Hematopoietic multipotent progenitor cell treated with erythropoietin and hydrocortisone succinate and interleukin-3 and kit ligand, for 4 days (in vitro differentiated cells): ENCODE data around the gene PARD3.
A peak's percentile ranks its signal among the peaks of the same experiment; 100 is the strongest.
"Not testable (repeated sequence)": the region's sequence is repeated elsewhere in the genome, so short reads cannot be mapped to it uniquely, and the experiment has no call there.

Experiments
- DNase-seq: peaks from one replicate; pipeline ENCODE4 v3.0.0-alpha.2; 2015

PARD3 gene

GRCh38 chr10:34677132-34677531 is 138.0 kb downstream of the PARD3 start:
- DNase-seq, result no peak

- DNase-seq, result no peak
Measured at GRCh38 chr10:34674176-34674575, 140.9 kb downstream of the PARD3 start.

GRCh38 chr10:34670081-34670480 is 145.0 kb downstream of the PARD3 start:
- no peak for DNase-seq

GRCh38 chr10:34669079-34669478 is 146.0 kb downstream of the PARD3 start:
- no peak for DNase-seq

- no peak for DNase-seq
Measured at GRCh38 chr10:34667177-34667576, 147.9 kb downstream of the PARD3 start.

GRCh38 chr10:34666008-34666704 is 148.9 kb downstream of the PARD3 start:
- DNase-seq, result peak; percentile 83

DNA sequence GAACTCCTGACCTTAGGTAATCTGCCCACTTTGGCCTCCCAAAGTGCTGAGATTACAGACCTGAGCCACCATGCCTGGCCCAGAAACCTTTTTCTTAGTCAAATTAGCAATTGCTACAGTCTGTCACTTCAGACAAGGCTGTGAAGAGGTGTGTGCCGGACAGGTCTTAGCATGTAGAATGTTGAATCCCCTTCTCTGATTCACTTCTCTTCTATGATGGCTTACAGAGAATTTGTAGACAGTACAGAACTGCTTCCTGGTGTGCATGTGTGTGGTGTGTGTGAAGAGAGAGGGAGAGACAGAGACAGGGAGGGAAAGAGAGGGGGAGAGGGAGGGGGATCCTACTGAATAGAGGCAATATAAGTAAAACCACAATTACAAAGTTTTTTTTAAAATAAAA is 150.4 kb downstream of the PARD3 start:
- DNase-seq, result no peak

GRCh38 chr10:34661580-34661979 is 153.5 kb downstream of the PARD3 start:
- no peak for DNase-seq

GRCh38 chr10:34658934-34659333 is 156.2 kb downstream of the PARD3 start:
- DNase-seq, result no peak

- no peak for DNase-seq
Measured at GRCh38 chr10:34656661-34657060, 158.4 kb downstream of the PARD3 start.

DNA sequence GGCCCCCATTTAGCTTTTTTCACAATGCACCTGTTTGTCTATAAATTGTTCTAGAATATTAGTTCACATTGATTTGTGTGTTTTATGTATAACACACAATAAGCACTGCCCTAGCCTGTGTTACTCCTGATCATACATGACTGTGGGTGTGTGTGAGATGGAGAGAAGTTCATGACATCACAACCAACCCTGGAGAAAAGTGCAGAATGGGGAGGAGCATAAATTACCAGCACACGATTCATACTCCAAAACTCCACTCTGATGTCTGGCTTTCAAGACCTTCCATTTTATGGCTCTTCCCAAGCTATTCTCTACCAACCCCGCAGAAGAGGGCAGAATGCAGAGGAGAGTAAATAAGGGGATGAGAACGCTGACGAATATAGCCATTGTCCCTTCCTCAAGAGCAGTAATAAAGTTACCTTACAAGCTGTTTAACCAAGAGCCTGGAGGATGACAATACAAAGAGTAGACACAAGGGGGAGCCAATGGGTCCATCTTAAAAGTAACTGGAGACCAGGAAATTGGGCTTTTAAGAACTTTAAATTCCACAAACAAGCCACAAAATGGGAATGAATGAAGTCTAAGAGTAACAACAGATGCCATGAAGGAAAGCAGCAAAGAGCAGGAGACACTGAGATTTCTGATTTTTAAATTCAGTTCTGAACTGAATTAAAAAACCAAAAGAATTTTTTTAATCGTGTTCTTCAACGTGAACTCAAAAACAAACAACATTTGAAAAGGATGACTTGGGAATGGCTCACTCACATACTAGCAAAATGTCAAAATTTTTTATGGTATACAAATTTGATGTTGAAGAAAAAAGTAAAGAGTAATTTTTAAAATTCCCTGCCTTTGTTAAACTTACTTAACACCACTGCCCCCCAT is 159.6 kb downstream of the PARD3 start:
- peak; percentile 79 for DNase-seq

- DNase-seq, result no peak
Measured at GRCh38 chr10:34654211-34654610, 160.9 kb downstream of the PARD3 start.

DNA sequence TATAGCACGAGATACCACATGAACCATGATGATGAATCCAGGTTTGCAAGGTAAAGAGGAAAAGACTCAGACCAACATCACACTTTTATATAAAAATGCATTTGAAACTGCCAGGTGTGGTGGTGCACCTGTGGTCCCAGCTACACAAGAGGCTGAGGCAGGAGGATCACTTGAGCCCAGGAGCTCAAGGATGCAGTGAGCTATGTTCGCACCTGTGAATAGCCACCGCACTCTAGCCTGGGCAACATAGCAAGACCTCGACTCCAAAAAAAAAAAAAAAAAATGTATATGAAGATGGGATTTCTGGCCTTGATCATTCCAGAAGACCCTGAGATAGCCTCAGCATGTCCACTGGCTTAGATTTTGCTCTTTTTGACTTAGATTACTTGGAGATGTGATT is 161.6 kb downstream of the PARD3 start:
- DNase-seq, result no peak

DNA sequence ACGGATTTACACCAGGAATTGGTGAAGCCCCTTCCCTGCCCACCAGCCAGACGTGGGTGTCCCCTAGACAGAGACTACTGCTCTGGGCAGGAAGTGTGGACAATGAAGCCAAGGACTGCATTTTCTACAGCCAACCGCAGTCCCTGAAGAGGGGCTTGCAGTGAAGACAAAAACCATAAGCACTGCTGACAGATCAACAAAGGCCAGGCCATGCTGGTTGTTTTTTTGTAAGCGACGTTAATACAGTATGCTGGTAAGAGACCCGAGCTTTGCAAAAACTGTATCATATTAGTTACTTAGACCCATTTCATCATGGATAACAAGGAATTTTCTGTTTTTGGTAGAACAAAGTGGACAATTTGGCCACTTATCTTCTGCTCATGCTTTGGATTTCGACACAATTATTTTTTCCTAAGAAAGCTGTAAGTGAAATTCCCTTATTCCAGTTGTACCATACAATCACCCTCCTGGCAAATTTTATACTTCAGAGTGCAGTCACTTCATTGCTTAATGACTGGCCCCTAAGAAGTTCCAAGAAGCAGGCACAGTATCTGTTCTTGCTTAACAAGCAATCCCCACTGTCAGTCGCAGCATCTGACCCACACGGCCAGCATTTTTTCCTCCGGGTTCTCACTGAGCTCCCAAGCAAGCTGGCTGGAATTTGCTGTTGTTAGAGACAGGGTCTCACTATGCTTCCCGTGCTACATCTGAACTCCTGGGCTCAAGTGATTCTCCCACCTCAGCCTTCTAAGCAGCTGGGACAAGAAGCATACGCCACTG is 163.5 kb downstream of the PARD3 start:
- DNase-seq, result no peak

- DNase-seq, result no peak
Measured at GRCh38 chr10:34650156-34650555, 164.9 kb downstream of the PARD3 start.

DNA sequence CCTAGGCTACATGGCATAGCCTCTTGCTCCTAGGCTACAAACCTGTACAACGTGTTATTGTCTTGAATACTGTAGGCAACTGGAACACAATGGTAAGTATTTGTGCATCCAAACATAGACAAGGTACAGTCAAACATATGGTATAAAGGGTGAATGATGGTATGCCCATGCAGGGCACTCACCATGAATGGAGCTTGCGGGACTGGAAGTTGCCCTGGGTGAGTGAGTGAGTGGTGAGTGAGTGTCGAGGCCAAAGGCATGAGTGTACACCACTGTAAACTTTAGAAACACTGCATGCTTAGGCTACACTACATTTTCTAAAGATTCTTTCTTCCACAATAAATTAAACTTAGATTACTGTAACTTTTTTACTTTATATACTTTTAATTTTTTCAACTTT is 165.7 kb downstream of the PARD3 start:
- DNase-seq, result no peak

GRCh38 chr10:34648919-34649318 is 166.2 kb downstream of the PARD3 start:
- no peak for DNase-seq

DNA sequence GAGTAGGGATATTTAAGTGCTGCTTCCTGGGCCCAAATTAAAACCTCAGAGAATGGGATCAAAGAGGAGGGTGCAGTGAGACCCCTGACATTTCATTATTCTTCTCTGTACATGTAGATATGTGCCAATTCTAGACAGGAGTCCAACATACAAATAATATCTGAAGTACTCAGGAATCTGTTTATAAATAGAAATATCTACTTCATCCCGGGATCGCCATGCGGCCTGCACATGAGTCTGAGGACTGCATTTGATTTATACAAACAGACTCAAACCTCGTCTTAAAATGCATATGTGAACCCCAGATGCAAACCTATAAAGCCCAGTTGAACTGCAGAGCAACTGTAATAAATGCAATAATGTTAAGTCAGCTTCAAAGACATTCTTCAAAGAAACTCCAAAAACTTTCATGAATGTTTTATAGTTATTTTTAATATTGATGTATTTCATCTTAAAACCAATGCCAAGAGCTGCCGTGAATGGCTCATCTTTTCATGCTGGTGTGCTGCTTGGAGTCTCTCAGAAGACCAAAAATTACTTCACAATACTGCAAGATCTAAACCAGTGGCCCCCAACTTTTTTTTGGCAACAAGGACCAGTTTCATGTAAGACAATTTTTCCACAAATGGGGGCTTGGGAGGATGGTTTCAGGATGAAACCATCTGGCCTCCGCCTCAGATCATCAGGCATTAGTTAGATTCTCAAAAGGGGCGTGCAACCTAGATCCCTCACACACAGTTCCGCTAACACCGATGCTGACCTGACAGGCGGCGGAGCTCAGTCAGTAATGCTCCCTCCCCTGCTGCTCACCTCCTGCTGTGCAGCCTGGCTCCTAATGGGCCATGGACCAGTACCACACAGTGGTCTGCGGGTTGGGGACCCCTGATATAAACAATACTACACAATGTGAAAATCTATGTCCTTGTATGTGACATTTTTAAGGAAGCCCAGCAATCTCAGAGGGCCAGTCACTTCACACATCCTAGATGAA is 166.9 kb downstream of the PARD3 start:
- no peak for DNase-seq

GRCh38 chr10:34647160-34647559 is 167.9 kb downstream of the PARD3 start:
- DNase-seq, result no peak

GRCh38 chr10:34646331-34646730 is 168.8 kb downstream of the PARD3 start:
- DNase-seq, result no peak

GRCh38 chr10:34644815-34645214 is 170.3 kb downstream of the PARD3 start:
- DNase-seq, result not testable (repeated sequence)

DNA sequence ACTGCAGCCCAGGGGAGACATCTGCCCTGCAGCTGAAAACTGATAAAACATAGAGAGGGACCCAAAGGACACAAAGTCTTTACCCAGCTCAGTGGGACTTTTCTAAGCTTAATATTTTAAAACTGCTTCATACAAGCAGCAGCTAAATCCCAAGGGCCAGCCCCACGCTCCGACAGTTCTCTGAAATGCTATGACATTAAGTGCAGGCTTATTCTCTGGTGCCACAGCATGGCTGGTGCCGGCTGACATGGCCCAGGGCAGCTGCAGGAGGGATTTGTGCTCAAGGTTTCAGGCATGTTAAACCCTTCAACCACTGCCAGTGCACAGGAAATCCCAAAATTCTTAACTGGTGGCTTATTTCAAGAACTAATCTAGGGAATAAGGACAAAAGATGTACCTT is 170.9 kb downstream of the PARD3 start:
- no peak for DNase-seq
